Upper lobe of right lung (tissue), 1 donor: Measurements from ENCODE around the gene CBFA2T3. TPM values are rescaled to one million over a fixed set of nuclear protein-coding genes. Genes with fewer than 3 reads are reported as not detected.

Experiments
- ATAC-seq: fragments of 200-7000 bp; cut with Tn5 transposase; one replicate; pipeline ENCODE4 v1.9.1; 2020; ENCODE audit warnings: mild to moderate bottlenecking, moderate library complexity
- DNase-seq: peaks from one replicate; pipeline ENCODE4 v3.0.0-alpha.2; 2020
- H3K27ac ChIP-seq: fragments of 200-600 bp; one replicate; pipeline ENCODE4 v1.8.0; 2022
- H3K27me3 ChIP-seq: fragments of 200-600 bp; one replicate; pipeline ENCODE4 v1.8.0; 2022; ENCODE audit warnings: mild to moderate bottlenecking
- H3K36me3 ChIP-seq: fragments of 200-600 bp; one replicate; pipeline ENCODE4 v1.8.0; 2022
- H3K4me1 ChIP-seq: fragments of 200-600 bp; one replicate; pipeline ENCODE4 v1.8.0; 2022
- H3K4me3 ChIP-seq: fragments of 200-600 bp; one replicate; pipeline ENCODE4 v1.8.0; 2022; ENCODE audit warnings: mild to moderate bottlenecking
- H3K9me3 ChIP-seq: fragments of 200-600 bp; one replicate; pipeline ENCODE4 v1.8.0; 2022
- CTCF ChIP-seq: fragments of 200-600 bp; IDR thresholded peaks from one replicate; pipeline ENCODE4 v1.8.0; 2022; ENCODE audit warnings: antibody characterized with exemption
- intact Hi-C: fragments of 100-400 bp; cut with DNase I; formaldehyde crosslinking; loops from one replicate; pipeline ENCODE4 v1.11.0; 2022
- total RNA-seq: library from RNA; stranded (reverse); fragmentation: NEBNext Ultra II Directional; extraction: Animal tissue kit (Norgen Biotek cat#: 25700); gene quantifications from one replicate; pipeline ENCODE4 v1.2.1, GENCODE V29; 2021
- donor health status: DM: no; HTN: yes; CAD: no; lungs with severe emphysema.

Gene CBFA2T3
- total RNA-seq, 1 donor from 2014 or later, result 19.0 TPM

- intact Hi-C loops, result no loop called here
- ATAC-seq, result no peak
- no peak overlapping the region for H3K4me3 ChIP-seq
- H3K9me3 ChIP-seq, result no peaks in the 10 kb centered on the region
- H3K27ac ChIP-seq, result no peak overlapping the region
- TF ChIP-seq CTCF, result no peak
- peaks cover 20% of the 10 kb centered on the region for H3K36me3 ChIP-seq
- no peaks in the 10 kb centered on the region for H3K4me1 ChIP-seq
- H3K27me3 ChIP-seq, result no peaks in the 10 kb centered on the region
- DNase-seq, result no peak
These were observed 150.8 kb downstream of the CBFA2T3 start for GRCh38 chr16:88826070-88826840.

- Histone ChIP-seq H3K27me3 (no peaks in the 10 kb centered on the region), H3K9me3 (no peaks in the 10 kb centered on the region), H3K27ac (no peak overlapping the region), H3K36me3 (peaks cover 20% of the 10 kb centered on the region), H3K4me1 (no peaks in the 10 kb centered on the region), H3K4me3 (no peak overlapping the region)
- no peak for ATAC-seq
- intact Hi-C loops, result no loop called here
- DNase-seq, result no peak
- no peak for TF ChIP-seq CTCF
These were observed 151.9 kb downstream of the CBFA2T3 start for GRCh38 chr16:88825146-88825545.

Other genes with a start within 250 kb of the CBFA2T3 start
- gene PIEZO1, start 192.0 kb downstream of the CBFA2T3 start, total RNA-seq, result 196 TPM
- gene CDT1, start 173.4 kb downstream of the CBFA2T3 start, total RNA-seq, result 1.0 TPM
- 85.2 TPM for gene APRT, start 165.3 kb downstream of the CBFA2T3 start, total RNA-seq
- 32.8 TPM for gene GALNS, start 120.3 kb downstream of the CBFA2T3 start, total RNA-seq
- gene TRAPPC2L, start 120.1 kb downstream of the CBFA2T3 start, total RNA-seq, result 43.9 TPM
- gene PABPN1L, start 110.5 kb downstream of the CBFA2T3 start, total RNA-seq, result not detected
- 32.0 TPM for gene ACSF3, start 116.6 kb upstream of the CBFA2T3 start, total RNA-seq
- 0.43 TPM for gene CDH15, start 194.5 kb upstream of the CBFA2T3 start, total RNA-seq
- 136 TPM for gene SLC22A31, start 223.3 kb upstream of the CBFA2T3 start, total RNA-seq
- gene ZNF778, start 240.5 kb upstream of the CBFA2T3 start, total RNA-seq, result 10.3 TPM